Measurements from ENCODE around the gene AMFR.

The AMFR gene

DNA sequence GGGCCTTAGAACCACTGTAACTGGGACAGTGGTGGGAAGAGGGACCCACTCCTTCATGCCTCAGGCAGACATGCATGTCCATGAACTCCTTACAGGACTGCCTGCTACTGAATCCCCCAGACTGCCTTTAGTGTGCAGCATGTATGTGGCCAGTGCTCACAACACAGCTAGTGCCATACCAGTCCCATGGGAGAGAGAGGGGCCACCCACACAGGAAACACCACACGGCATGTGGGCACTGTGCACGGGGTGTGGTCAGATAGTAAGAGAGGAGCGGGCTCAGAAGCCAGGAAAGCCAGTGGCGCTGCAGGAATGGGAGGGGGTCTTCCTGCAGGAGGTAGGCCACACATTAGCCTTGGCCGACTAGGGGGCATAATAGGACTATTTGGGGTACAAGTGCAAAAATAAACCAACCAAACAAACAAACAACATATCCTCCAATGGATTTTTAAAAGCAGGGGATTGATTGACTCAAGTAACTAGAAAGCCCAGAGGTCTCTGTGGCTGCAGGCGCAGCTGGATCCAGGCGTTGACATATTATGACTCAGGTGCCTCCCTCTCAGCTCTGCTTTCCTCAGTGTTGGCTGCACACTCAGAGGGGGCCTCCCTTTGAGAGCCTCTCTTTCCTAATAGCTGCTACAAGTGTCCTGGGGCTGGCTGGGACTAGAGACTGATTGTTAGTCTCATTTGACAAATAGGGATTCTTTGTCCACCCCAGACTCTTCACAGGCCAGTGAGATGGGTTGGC is 104.4 kb downstream of the AMFR start:
- POLR2A ChIA-PET (ENCODE audit: low non-redundant PET) = no interaction called here
- CTCF ChIA-PET = interaction anchor here (0.6 to 1.1 kb wide), 3 partner anchors 35 to 980 kb away, joined by 3 read pairs; no protein-coding TSS in a partner anchor
- DNase-seq (ENCODE audit: low spot score) = no peak
- TF ChIP-seq, protein P1, sequence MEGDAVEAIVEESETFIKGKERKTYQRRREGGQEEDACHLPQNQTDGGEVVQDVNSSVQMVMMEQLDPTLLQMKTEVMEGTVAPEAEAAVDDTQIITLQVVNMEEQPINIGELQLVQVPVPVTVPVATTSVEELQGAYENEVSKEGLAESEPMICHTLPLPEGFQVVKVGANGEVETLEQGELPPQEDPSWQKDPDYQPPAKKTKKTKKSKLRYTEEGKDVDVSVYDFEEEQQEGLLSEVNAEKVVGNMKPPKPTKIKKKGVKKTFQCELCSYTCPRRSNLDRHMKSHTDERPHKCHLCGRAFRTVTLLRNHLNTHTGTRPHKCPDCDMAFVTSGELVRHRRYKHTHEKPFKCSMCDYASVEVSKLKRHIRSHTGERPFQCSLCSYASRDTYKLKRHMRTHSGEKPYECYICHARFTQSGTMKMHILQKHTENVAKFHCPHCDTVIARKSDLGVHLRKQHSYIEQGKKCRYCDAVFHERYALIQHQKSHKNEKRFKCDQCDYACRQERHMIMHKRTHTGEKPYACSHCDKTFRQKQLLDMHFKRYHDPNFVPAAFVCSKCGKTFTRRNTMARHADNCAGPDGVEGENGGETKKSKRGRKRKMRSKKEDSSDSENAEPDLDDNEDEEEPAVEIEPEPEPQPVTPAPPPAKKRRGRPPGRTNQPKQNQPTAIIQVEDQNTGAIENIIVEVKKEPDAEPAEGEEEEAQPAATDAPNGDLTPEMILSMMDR (conservative IDR thresholded peaks at IDR 0.05; ENCODE audit: low read depth) = no peak
- no peak overlapping the region for H3K27ac ChIP-seq

DNA sequence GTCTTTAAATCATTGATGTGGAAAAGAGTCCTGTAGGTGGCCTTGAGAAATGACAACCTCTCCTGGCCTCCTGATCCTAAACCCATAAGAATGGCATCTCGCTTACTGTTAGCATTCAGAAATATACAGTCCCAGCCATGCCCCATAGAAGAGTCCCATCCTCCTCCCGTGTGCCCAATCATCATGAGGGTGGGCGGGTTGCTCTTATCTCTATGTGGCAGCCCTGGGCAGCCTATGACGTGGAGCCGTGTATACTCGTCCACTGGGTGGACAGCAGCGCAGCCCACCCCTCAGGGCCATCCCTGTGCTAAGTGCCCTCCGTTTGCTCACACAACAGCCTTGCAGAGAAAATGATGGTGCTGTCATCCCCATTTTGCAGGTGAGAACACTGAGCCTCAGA is 105.3 kb downstream of the AMFR start:
- no peak overlapping the region for H3K27ac ChIP-seq
- TF ChIP-seq, protein P1 (conservative IDR thresholded peaks at IDR 0.05; ENCODE audit: low read depth) = no peak
- POLR2A ChIA-PET (ENCODE audit: low non-redundant PET) = interaction anchor here (0.6 kb wide), 1 partner anchor 81 kb away, joined by 3 read pairs; no protein-coding TSS in a partner anchor
- CTCF ChIA-PET = no interaction called here
- no peak for DNase-seq (ENCODE audit: low spot score)

DNA sequence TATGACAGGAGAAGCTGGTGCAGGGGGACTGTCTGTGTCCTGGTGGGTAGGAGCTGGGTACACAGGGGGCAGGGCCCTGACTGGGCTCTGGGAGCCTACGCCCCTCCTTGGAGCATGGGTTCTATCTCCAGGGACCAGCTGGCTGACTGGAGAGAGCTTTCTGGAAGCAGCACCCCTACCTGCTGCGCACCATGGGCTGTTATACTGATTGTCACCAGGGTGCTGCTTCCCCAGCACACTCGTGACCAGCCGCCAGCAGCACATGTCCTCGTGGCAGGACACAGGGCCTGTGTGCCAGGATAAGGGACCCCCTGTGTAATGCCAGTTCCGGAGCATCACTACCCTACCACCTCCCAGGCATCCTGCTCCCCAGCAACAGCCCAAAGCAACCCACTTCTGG is 106.0 kb downstream of the AMFR start:
- DNase-seq (ENCODE audit: low spot score) = no peak
- POLR2A ChIA-PET (ENCODE audit: low non-redundant PET) = interaction anchor here (0.6 kb wide), 1 partner anchor 81 kb away, joined by 3 read pairs; no protein-coding TSS in a partner anchor
- TF ChIP-seq, protein P1 (conservative IDR thresholded peaks at IDR 0.05; ENCODE audit: low read depth) = no peak
- CTCF ChIA-PET = interaction anchor here (0.8 to 2.2 kb wide), 8 partner anchors 8 to 376 kb away, joined by 3 to 28 read pairs (median 6); no protein-coding TSS in a partner anchor
- H3K27ac ChIP-seq = no peak overlapping the region

DNA sequence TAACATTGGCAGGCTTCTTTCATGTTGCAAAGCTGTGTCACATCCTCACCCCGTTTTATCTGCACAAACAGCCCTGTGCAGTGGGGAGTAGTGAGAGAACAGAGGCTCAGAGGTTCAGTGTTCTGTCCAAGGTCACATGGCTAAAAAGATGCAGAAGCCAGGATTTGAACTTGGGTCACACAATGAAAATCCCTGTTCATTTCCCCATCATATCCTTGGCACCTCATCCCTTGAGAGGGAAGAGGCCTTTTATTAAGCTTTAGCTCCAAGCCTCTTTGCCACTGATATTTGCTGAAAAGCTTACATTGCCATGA is 106.6 kb downstream of the AMFR start:
- TF ChIP-seq, protein P1 (conservative IDR thresholded peaks at IDR 0.05; ENCODE audit: low read depth) = no peak
- ChIA-PET CTCF (interaction anchor here (0.6 to 2.2 kb wide), 21 partner anchors 9 to 375 kb away, joined by 3 to 28 read pairs (median 4); no protein-coding TSS in a partner anchor), POLR2A (ENCODE audit: low non-redundant PET) (no interaction called here)
- no peak for DNase-seq (ENCODE audit: low spot score)
- H3K27ac ChIP-seq = no peak overlapping the region

DNA sequence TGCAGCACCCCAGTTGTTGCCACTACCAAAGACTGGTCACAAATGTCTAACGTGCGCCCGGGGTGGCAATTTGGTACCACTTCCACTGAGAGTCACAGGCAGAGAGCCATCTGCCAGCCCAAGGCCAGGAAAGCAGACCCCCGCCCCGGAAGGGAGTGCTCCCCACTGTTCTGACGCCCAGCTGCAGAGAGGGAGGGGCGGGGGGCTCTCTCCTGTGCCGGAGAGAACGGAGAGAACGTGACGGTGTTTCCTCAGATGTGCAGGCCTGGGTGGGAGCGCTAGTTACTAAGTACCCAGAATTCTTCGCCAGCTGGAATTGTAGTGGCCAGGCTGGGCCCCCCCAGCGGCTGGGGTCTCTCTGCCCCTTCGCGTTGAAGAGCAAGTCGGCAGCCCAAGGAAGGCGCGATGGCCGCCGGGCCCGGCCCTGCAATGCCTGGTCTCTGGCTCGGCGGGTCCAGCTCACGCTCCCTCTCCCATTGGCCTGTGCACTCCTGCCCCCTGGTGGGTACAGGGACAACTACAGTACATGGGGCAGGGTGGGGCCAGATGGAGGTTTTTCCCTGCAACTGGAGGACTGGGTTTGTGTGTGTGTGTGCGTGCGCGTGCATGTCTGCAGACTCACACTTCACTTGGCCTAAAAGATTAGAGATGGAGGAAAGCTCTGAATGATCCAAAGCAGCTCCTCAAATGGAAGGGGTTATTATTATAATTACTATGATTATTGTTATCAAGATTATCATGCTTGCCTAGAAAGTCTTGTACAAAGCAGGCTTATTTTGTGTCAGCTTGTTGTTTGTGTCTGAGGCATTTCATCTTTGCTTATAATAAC is 107.1 kb downstream of the AMFR start:
- ChIA-PET POLR2A (ENCODE audit: low non-redundant PET) (no interaction called here), CTCF (interaction anchor here (0.6 to 2.2 kb wide), 23 partner anchors 9 to 379 kb away, joined by 3 to 28 read pairs (median 3); no protein-coding TSS in a partner anchor)
- H3K27ac ChIP-seq = no peak overlapping the region
- DNase-seq (ENCODE audit: low spot score) = peak; percentile 92
- TF ChIP-seq, protein P1 (conservative IDR thresholded peaks at IDR 0.05; ENCODE audit: low read depth) = peak; percentile 81

DNA sequence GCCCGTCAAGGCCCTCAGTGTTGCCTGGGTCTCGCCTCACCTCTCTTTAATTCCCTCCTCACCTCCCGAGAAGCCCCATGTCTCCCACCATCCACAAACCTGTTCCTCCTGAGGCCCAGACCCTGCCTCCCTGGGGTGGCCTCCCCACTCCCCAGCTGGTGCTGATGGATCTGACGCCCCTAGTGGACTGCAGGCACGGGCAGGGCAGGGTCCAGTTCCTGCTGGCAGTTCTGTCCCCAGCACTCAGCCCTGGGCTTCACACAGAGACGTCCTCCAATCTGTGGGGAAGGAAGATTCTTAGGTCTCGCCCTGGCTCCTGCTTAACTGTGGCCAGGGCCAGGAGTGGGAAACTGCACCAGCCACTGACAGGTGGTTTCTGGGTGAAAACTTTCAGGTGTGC is 108.8 kb downstream of the AMFR start:
- ChIA-PET POLR2A (ENCODE audit: low non-redundant PET) (no interaction called here), CTCF (interaction anchor here (0.6 kb wide), 2 partner anchors 62 to 644 kb away, joined by 3 to 4 read pairs; no protein-coding TSS in a partner anchor)
- no peak for DNase-seq (ENCODE audit: low spot score)
- TF ChIP-seq, protein P1 (conservative IDR thresholded peaks at IDR 0.05; ENCODE audit: low read depth) = no peak
- no peak overlapping the region for H3K27ac ChIP-seq

All from RWPE1 (cell line).